ENCODE measurements around the gene HTR1B. TPM values are rescaled to one million over a fixed set of nuclear protein-coding genes. Genes with fewer than 3 reads are reported as not detected.

HTR1B gene
- total RNA-seq, 2 donors from 2014 or later = 0.19 to 0.32 TPM

DNA sequence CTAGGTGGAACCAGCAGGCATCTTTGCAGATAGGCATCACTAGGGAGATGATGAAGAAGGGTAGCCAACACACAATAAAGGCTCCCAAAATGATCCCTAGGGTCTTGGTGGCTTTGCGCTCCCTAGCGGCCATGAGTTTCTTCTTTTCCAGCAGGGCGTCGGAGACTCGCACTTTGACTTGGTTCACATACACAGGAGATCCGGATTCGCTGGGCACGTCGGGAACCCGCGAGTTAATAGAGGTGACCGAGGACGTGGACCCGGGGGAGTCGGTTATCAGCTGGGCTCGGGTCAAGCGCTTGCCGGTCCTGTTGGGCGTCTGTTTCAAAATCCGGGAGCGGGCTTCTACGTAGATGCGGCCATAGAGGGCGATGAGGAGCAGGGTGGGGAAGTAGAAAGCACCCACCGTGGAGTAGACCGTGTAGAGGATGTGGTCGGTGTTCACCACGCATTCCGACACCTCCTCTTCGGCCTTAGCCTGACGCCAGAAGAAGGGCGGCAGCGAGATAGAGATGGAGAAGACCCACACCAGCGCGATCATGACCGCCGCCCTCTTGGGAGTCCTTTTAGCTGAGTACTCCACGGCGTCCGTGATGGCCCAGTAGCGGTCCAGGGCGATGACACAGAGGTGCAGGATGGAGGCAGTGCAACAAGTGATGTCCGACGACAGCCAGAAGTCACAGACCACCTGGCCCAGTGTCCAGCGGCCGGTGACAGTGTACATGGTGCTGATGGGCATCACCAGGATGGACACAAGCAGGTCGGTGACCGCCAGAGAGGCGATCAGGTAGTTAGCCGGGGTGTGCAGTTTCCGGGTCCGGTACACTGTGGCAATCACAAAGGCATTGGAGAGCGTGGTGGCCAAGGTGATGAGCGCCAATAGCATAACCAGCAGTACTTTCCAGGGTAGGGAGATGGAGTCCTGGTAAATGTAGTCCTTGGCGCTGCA lies 658 bp downstream of the HTR1B start:
- intact Hi-C loops (cut with DNase I) = no loop called here
- H3K9ac ChIP-seq (ENCODE audit: low read depth in 2 of 2, low read length in 2 of 2) = no peak overlapping the region
- H3K27ac ChIP-seq = no peak overlapping the region
- TF ChIP-seq, protein P1, sequence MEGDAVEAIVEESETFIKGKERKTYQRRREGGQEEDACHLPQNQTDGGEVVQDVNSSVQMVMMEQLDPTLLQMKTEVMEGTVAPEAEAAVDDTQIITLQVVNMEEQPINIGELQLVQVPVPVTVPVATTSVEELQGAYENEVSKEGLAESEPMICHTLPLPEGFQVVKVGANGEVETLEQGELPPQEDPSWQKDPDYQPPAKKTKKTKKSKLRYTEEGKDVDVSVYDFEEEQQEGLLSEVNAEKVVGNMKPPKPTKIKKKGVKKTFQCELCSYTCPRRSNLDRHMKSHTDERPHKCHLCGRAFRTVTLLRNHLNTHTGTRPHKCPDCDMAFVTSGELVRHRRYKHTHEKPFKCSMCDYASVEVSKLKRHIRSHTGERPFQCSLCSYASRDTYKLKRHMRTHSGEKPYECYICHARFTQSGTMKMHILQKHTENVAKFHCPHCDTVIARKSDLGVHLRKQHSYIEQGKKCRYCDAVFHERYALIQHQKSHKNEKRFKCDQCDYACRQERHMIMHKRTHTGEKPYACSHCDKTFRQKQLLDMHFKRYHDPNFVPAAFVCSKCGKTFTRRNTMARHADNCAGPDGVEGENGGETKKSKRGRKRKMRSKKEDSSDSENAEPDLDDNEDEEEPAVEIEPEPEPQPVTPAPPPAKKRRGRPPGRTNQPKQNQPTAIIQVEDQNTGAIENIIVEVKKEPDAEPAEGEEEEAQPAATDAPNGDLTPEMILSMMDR (IDR thresholded peaks at IDR 0.05) = no peak
- DNase-seq = peak; percentile 17
- no peaks in the 10 kb centered on the region for H3K9me3 ChIP-seq
- H3K4me1 ChIP-seq = no peaks in the 10 kb centered on the region
- no peaks in the 10 kb centered on the region for H3K36me3 ChIP-seq
- H3K4me3 ChIP-seq = peak overlapping the region; percentile 30
- peaks cover 39% of the 10 kb centered on the region for H3K27me3 ChIP-seq

DNA sequence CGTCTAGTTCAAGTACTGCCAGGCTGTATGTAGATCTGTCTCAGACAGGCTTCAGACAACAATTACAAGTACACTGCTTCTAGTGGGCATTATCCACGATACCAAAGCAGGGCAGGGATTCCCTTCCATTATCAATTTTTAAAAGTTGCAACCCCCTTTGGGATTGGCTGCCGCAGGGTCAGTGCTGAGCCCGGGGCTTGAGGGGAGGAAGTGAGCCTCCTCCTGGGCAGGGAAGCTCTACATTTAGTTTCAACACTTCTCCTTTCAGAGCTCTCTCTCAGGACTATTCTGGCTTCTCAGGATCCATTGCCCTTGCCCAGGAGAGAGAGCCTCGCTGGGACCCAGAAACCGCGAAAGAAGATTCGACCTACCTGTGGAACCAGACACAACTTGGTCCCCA lies 1.5 kb downstream of the HTR1B start:
- Histone ChIP-seq H3K4me3 (no peak overlapping the region), H3K36me3 (no peaks in the 10 kb centered on the region), H3K27me3 (peaks cover 39% of the 10 kb centered on the region), H3K9me3 (no peaks in the 10 kb centered on the region), H3K27ac (no peak overlapping the region), H3K9ac (ENCODE audit: low read depth in 2 of 2, low read length in 2 of 2) (no peak overlapping the region), H3K4me1 (no peaks in the 10 kb centered on the region)
- TF ChIP-seq, protein P1 (IDR thresholded peaks at IDR 0.05) = no peak
- intact Hi-C loops (cut with DNase I) = no loop called here
- no peak for DNase-seq

DNA sequence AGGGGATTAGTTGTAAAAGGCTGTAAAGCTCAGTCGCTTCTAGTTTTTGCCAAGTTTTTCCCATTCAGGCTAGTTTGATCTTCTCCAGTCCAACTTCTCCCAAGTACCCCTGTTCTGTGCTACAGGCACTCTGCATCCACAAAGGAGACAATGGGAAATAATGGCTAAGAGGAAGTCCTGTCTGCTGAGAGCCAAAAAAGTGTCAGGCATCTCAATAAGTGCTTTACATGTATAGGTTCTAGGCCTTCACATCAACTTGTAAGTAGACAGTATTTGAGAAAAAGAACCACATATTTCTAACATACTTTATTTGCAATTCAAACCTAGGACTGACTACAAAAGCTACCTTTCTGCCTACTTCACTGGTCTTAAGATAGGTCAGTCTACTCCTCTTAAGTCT lies 4.9 kb downstream of the HTR1B start:
- Histone ChIP-seq H3K36me3 (no peaks in the 10 kb centered on the region), H3K4me3 (no peak overlapping the region), H3K27me3 (peaks cover 18% of the 10 kb centered on the region), H3K9me3 (no peaks in the 10 kb centered on the region), H3K4me1 (no peaks in the 10 kb centered on the region), H3K9ac (ENCODE audit: low read depth in 2 of 2, low read length in 2 of 2) (no peak overlapping the region), H3K27ac (no peak overlapping the region)
- TF ChIP-seq, protein P1 (IDR thresholded peaks at IDR 0.05) = no peak
- intact Hi-C loops (cut with DNase I) = loop anchor here (5.0 kb wide), 1 partner anchor 1526 kb away; no protein-coding TSS in a partner anchor
- DNase-seq = no peak

DNA sequence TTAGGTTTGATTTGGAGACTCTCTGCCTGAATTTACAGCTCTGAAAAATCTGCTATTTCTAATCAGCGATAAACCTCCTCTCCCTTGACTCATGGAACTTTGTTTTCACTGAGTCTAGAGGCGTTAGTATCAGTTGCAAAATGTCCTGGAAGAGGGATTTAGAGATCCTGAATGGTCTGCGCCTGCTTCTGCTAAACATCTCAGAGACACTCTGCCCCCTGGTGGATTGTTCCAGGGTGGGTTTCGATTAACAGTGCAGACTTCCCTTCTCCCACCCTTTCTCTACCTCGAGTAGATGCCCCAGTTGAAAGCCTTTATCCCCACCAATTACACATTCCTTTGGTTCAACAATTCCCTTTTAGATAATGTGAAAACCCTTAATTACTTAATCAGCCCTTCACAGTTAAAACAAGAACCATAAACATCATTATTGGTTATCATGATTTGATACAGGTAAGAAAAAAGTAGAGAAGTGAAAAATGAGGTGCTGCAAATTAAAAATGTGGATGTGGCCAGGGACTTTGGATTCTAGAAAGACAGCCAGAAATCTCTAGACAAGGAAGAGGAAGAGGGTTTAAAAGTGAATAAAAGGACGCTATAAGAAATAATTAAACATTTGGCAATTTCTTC lies 5.5 kb downstream of the HTR1B start:
- intact Hi-C loops (cut with DNase I) = loop anchor here (5.0 kb wide), 1 partner anchor 1526 kb away; no protein-coding TSS in a partner anchor
- no peaks in the 10 kb centered on the region for H3K4me1 ChIP-seq
- peaks cover 13% of the 10 kb centered on the region for H3K27me3 ChIP-seq
- H3K27ac ChIP-seq = no peak overlapping the region
- no peaks in the 10 kb centered on the region for H3K36me3 ChIP-seq
- peak; percentile 59 for DNase-seq
- TF ChIP-seq, protein P1 (IDR thresholded peaks at IDR 0.05) = peak; percentile 63
- H3K9ac ChIP-seq (ENCODE audit: low read depth in 2 of 2, low read length in 2 of 2) = no peak overlapping the region
- H3K9me3 ChIP-seq = no peaks in the 10 kb centered on the region
- H3K4me3 ChIP-seq = no peak overlapping the region

DNA sequence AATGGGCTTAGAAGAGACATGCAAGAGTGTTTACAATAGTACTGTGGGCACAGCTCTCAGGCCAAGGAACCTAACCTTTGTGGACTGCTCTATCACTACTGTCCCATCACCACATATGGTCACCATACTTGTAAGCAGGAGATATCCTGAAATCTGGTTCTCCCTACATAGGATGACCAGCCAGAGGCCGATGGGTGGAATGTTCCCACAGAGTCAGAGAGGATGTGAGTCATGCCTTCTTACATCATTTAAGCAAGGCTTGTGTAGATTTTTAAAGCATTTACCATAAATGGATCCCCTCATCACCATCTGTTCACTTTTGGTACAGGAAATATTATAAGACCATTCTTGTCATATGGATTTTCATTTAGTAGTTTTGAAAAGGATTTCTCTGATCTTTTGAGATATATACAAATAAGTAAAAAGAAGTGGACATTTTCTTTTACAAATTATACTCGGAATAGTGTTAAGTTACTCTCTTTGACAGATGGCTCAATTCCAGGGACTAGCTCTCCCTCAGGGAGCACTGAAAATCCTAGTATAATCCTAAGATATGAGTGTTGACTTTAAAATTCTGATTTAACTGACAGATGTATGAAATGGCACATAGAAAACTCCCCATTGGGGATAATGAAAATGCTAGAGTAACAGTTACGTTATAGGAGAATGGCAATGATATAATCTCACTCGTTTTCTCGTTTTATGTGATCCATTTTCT lies 6.6 kb downstream of the HTR1B start:
- no peak for DNase-seq
- intact Hi-C loops (cut with DNase I) = loop anchor here (5.0 kb wide), 1 partner anchor 1524 kb away; no protein-coding TSS in a partner anchor
- no peaks in the 10 kb centered on the region for H3K36me3 ChIP-seq

More for the DNA sequence above, 6.6 kb downstream of the HTR1B start:
- Histone ChIP-seq H3K27me3 (peaks cover 2% of the 10 kb centered on the region), H3K9me3 (no peaks in the 10 kb centered on the region), H3K4me1 (no peaks in the 10 kb centered on the region), H3K9ac (ENCODE audit: low read depth in 2 of 2, low read length in 2 of 2) (no peak overlapping the region), H3K27ac (no peak overlapping the region), H3K4me3 (no peak overlapping the region)
- TF ChIP-seq, protein P1 (IDR thresholded peaks at IDR 0.05) = no peak
